Nephron progenitor cell (in vitro differentiated cells): ENCODE measurements around the gene TMEM203.

Experiments
- DNase-seq: peaks from one replicate; pipeline ENCODE4 v3.0.0; 2021
- H3K27ac Mint-ChIP-seq: 2 replicates; pipeline ENCODE4 v1.8.0; 2021; ENCODE audit warnings: mild to moderate bottlenecking, moderate library complexity, mixed read lengths
- H3K27me3 Mint-ChIP-seq: 2 replicates; pipeline ENCODE4 v1.8.0; 2021; ENCODE audit warnings: mild to moderate bottlenecking, low read depth, mixed read lengths; ENCODE audit not compliant: poor library complexity
- H3K36me3 Mint-ChIP-seq: 2 replicates; pipeline ENCODE4 v1.8.0; 2021; ENCODE audit warnings: low read depth, mixed read lengths
- H3K4me1 Mint-ChIP-seq: 2 replicates; pipeline ENCODE4 v1.8.0; 2021; ENCODE audit warnings: mixed read lengths
- H3K4me3 Mint-ChIP-seq: 2 replicates; pipeline ENCODE4 v1.8.0; 2021; ENCODE audit warnings: mild to moderate bottlenecking, moderate library complexity, mixed read lengths
- H3K9me3 Mint-ChIP-seq: 2 replicates; pipeline ENCODE4 v1.8.0; 2021; ENCODE audit warnings: mild to moderate bottlenecking, moderate library complexity, mixed read lengths
- TF ChIP-seq, protein P1 (sequence below): fragments of 200-600 bp; sonication (generic); IDR thresholded peaks from 2 replicates; pipeline ENCODE4 v1.5.0; 2021; ENCODE audit warnings: antibody characterized with exemption

Gene TMEM203

GRCh38 chr9:137236936-137237421 lies 31.5 kb upstream of the TMEM203 start:
- Mint-ChIP-seq H3K9me3 (no peaks in the 10 kb centered on the region), H3K36me3 (no peaks in the 10 kb centered on the region), H3K27ac (no peak overlapping the region), H3K27me3 (no peaks in the 10 kb centered on the region), H3K4me1 (peaks cover 33% of the 10 kb centered on the region), H3K4me3 (no peak overlapping the region)
- DNase-seq = no peak
- TF ChIP-seq, protein P1, sequence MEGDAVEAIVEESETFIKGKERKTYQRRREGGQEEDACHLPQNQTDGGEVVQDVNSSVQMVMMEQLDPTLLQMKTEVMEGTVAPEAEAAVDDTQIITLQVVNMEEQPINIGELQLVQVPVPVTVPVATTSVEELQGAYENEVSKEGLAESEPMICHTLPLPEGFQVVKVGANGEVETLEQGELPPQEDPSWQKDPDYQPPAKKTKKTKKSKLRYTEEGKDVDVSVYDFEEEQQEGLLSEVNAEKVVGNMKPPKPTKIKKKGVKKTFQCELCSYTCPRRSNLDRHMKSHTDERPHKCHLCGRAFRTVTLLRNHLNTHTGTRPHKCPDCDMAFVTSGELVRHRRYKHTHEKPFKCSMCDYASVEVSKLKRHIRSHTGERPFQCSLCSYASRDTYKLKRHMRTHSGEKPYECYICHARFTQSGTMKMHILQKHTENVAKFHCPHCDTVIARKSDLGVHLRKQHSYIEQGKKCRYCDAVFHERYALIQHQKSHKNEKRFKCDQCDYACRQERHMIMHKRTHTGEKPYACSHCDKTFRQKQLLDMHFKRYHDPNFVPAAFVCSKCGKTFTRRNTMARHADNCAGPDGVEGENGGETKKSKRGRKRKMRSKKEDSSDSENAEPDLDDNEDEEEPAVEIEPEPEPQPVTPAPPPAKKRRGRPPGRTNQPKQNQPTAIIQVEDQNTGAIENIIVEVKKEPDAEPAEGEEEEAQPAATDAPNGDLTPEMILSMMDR = no peak

GRCh38 chr9:137236238-137236935 lies 30.9 kb upstream of the TMEM203 start:
- Mint-ChIP-seq H3K4me1 (peaks cover 33% of the 10 kb centered on the region), H3K9me3 (no peaks in the 10 kb centered on the region), H3K27ac (no peak overlapping the region), H3K36me3 (no peaks in the 10 kb centered on the region), H3K27me3 (no peaks in the 10 kb centered on the region), H3K4me3 (no peak overlapping the region)
- TF ChIP-seq, protein P1 = peak; percentile 99
- DNase-seq = peak; percentile 96

- peaks cover 33% of the 10 kb centered on the region for H3K4me1 Mint-ChIP-seq
- no peaks in the 10 kb centered on the region for H3K27me3 Mint-ChIP-seq
- H3K27ac Mint-ChIP-seq = no peak overlapping the region
- no peak for DNase-seq
- TF ChIP-seq, protein P1 = no peak
- no peak overlapping the region for H3K4me3 Mint-ChIP-seq
- no peaks in the 10 kb centered on the region for H3K9me3 Mint-ChIP-seq
- no peaks in the 10 kb centered on the region for H3K36me3 Mint-ChIP-seq
These were observed 30.2 kb upstream of the TMEM203 start for GRCh38 chr9:137235424-137236237.

DNA sequence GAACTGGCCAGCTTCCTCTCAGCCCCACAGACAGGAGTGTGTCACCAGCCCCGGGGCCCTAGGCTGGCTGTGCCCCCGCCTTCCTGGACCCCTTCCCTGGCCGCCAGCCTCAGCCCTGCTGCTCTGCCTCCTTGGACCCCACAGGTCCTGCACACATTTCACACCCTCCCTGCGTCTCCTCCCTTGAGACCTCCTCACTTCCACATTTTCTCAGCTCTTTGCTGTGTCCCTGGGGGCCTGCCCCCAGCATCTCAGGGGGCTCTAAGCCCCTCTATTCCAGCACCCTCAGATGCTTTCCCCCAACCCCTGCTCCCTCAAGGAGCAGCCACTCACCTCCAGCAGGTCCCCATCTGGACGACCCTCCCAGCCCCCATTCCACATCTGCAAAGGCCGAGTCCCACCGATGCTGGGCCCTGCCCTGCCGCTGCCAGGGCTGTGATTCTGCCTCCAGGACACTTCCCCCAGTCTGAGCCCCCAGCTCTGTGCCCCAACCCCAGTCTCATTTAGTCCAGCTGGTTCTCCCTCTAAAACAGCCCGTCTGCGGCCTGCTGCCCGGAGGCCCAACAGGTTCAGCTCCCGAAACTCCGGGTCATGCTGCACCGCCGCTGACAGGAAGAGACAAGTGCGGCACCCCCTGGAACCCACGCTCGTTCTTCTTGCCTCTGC lies 29.4 kb upstream of the TMEM203 start:
- H3K36me3 Mint-ChIP-seq = no peaks in the 10 kb centered on the region
- TF ChIP-seq, protein P1 = no peak
- no peaks in the 10 kb centered on the region for H3K9me3 Mint-ChIP-seq
- DNase-seq = no peak
- no peak overlapping the region for H3K4me3 Mint-ChIP-seq
- no peaks in the 10 kb centered on the region for H3K27me3 Mint-ChIP-seq
- peaks cover 33% of the 10 kb centered on the region for H3K4me1 Mint-ChIP-seq
- H3K27ac Mint-ChIP-seq = no peak overlapping the region

GRCh38 chr9:137234055-137234697 lies 28.7 kb upstream of the TMEM203 start:
- no peaks in the 10 kb centered on the region for H3K27me3 Mint-ChIP-seq
- H3K4me3 Mint-ChIP-seq = no peak overlapping the region
- TF ChIP-seq, protein P1 = no peak
- no peak for DNase-seq
- H3K9me3 Mint-ChIP-seq = no peaks in the 10 kb centered on the region
- no peaks in the 10 kb centered on the region for H3K36me3 Mint-ChIP-seq
- H3K4me1 Mint-ChIP-seq = peaks cover 35% of the 10 kb centered on the region
- H3K27ac Mint-ChIP-seq = no peak overlapping the region
